Loucy (cell line): ENCODE results near the gene FAM193A.
"Not testable (repeated sequence)": the region's sequence is repeated elsewhere in the genome, so short reads cannot be mapped to it uniquely, and the experiment has no call there.

Experiments
- H2AFZ ChIP-seq: fragments of 200-600 bp; sonication (generic); 2 replicates; pipeline ENCODE4 v1.6.0; 2016; ENCODE audit warnings: antibody characterized with exemption, mild to moderate bottlenecking, low read length, moderate library complexity
- H3F3A ChIP-seq: fragments of 200-600 bp; 2 replicates; pipeline ENCODE4 v1.6.0; 2016; ENCODE audit warnings: antibody characterized with exemption, low read depth, mild to moderate bottlenecking
- H3K27me3 ChIP-seq: fragments of 200-600 bp; sonication (generic); 2 replicates; pipeline ENCODE4 v1.6.1; 2014; ENCODE audit warnings: low read length, mild to moderate bottlenecking; ENCODE audit not compliant: insufficient read depth, poor library complexity, severe bottlenecking
- H3K36me3 ChIP-seq: fragments of 200-600 bp; sonication (generic); 2 replicates; pipeline ENCODE4 v1.6.1; 2016; ENCODE audit warnings: low read length; ENCODE audit not compliant: insufficient read depth
- H3K4me1 ChIP-seq: fragments of 200-600 bp; sonication (generic); 2 replicates; pipeline ENCODE4 v1.5.1; 2014; ENCODE audit warnings: low read length, mild to moderate bottlenecking; ENCODE audit not compliant: insufficient read depth, poor library complexity, severe bottlenecking
- H3K4me2 ChIP-seq: fragments of 200-600 bp; sonication (generic); 2 replicates; pipeline ENCODE4 v1.6.0; 2014; ENCODE audit warnings: antibody characterized with exemption, low read length, low read depth, mild to moderate bottlenecking; ENCODE audit not compliant: poor library complexity, severe bottlenecking
- H3K4me3 ChIP-seq: fragments of 200-600 bp; sonication (generic); 2 replicates; pipeline ENCODE4 v1.5.1; 2014; ENCODE audit warnings: low read length, mild to moderate bottlenecking, mixed read lengths; ENCODE audit not compliant: poor library complexity, severe bottlenecking
- H3K79me2 ChIP-seq: fragments of 200-600 bp; sonication (generic); 2 replicates; pipeline ENCODE4 v1.6.1; 2014; ENCODE audit warnings: low read length; ENCODE audit not compliant: insufficient read depth
- H3K9ac ChIP-seq: fragments of 200-600 bp; sonication (generic); 2 replicates; pipeline ENCODE4 v1.6.0; 2014; ENCODE audit warnings: mild to moderate bottlenecking, low read depth, low read length, moderate library complexity; ENCODE audit not compliant: poor library complexity, severe bottlenecking
- H3K9me2 ChIP-seq: fragments of 200-600 bp; sonication (generic); replicated peaks from 2 replicates; pipeline ENCODE4 v1.6.1; 2016; ENCODE audit warnings: low read depth, low read length, mixed read lengths
- H3K9me3 ChIP-seq: fragments of 200-600 bp; sonication (generic); 2 replicates; pipeline ENCODE4 v1.6.1; 2014; ENCODE audit warnings: mild to moderate bottlenecking, antibody characterized with exemption, low read length, low read depth; ENCODE audit not compliant: insufficient read depth
- H4K20me1 ChIP-seq: fragments of 200-600 bp; sonication (generic); 2 replicates; pipeline ENCODE4 v1.6.0; 2014; ENCODE audit warnings: antibody characterized with exemption, low read length, mild to moderate bottlenecking; ENCODE audit not compliant: insufficient read depth, poor library complexity, severe bottlenecking
- EZH2phosphoT487 ChIP-seq: fragments of 200-600 bp; IDR thresholded peaks from 2 replicates; pipeline ENCODE4 v1.6.1; 2018; ENCODE audit warnings: antibody characterized with exemption, mild to moderate bottlenecking, moderate library complexity, borderline replicate concordance
- TF ChIP-seq, protein P1 (sequence below): fragments of 200-600 bp; sonication (generic); conservative IDR thresholded peaks from 2 replicates; pipeline ENCODE4 v1.5.1; 2014; ENCODE audit warnings: mild to moderate bottlenecking, antibody characterized with exemption, low read length

Gene FAM193A

DNA sequence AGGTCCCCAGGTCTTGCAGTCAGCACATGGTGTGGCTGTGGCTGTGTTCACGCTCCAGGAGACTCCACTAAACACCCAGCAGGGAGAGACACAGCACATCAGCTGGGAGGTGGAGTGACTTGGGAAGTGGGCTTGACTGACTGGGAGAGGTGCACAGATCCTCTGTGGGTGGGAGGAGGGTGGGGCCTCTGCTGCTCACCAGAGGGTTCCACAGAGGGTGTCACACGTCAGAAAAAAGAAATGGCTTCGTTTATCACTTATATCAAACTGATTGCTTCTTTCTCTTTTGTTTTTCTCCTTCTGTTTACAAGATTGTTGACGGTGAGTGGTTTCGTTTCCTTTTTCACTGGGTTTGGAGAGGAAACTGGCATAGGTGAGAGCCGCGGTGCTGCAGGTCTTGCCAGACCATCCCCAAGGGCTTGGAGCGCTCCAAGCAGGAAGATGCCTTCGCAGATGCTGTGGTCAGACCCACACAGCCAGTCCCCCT is 24.8 kb upstream of the FAM193A start:
- TF ChIP-seq EZH2phosphoT487 = no peak
- TF ChIP-seq, protein P1, sequence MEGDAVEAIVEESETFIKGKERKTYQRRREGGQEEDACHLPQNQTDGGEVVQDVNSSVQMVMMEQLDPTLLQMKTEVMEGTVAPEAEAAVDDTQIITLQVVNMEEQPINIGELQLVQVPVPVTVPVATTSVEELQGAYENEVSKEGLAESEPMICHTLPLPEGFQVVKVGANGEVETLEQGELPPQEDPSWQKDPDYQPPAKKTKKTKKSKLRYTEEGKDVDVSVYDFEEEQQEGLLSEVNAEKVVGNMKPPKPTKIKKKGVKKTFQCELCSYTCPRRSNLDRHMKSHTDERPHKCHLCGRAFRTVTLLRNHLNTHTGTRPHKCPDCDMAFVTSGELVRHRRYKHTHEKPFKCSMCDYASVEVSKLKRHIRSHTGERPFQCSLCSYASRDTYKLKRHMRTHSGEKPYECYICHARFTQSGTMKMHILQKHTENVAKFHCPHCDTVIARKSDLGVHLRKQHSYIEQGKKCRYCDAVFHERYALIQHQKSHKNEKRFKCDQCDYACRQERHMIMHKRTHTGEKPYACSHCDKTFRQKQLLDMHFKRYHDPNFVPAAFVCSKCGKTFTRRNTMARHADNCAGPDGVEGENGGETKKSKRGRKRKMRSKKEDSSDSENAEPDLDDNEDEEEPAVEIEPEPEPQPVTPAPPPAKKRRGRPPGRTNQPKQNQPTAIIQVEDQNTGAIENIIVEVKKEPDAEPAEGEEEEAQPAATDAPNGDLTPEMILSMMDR = no peak
- H4K20me1 ChIP-seq = peaks cover 36% of the 10 kb centered on the region

DNA sequence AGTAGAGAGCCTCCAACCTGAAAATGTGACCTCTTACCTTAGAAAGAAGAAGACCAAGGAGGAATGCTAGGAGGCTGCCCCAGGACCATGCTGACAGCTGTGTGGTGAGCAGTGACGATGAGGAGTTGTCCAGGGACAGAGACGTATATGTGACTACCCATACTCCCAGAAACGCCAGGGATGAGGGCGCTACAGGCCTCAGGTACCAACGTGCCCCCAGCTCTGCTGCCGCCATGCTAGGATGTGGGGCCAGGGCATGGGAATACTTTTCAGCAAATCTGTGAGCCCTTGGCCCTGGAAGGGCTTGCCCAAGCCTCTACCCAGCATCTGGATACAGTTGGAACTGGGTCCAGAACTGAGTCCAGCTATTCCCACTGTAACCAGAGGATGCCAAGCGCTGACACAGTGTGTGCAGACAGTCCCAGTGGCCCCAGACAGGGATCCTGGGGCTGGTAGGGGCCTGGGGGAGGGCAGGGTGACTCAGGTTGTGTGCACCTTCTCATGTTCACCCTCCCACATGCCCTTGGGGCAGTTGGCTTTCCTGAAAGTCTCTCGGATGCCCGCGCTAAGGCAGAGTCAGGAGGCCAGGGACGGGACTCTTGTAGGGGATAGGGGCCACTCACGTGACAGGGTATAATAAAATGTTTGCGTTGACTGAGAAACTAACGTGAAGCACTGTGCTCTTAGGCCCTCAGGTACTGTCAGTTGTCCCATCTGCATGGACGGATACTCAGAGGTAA is 23.9 kb upstream of the FAM193A start:
- H3K9ac ChIP-seq = no peak overlapping the region
- H3K4me3 ChIP-seq = no peak overlapping the region
- H2AFZ ChIP-seq = no peak overlapping the region
- no peaks in the 10 kb centered on the region for H3K4me1 ChIP-seq
- no peaks in the 10 kb centered on the region for H3K9me3 ChIP-seq
- no peaks in the 10 kb centered on the region; the same call in 1 of the 2 replicates for H3F3A ChIP-seq
- peaks cover 28% of the 10 kb centered on the region for H4K20me1 ChIP-seq
- TF ChIP-seq, protein P1 = no peak
- TF ChIP-seq EZH2phosphoT487 = no peak
- H3K27me3 ChIP-seq = no peaks in the 10 kb centered on the region
- peaks cover 30% of the 10 kb centered on the region; the same call in 1 of the 2 replicates for H3K79me2 ChIP-seq
- no peaks in the 10 kb centered on the region for H3K9me2 ChIP-seq
- H3K36me3 ChIP-seq = peaks cover 79% of the 10 kb centered on the region; the same call in 1 of the 2 replicates
- no peak overlapping the region for H3K4me2 ChIP-seq

More for the DNA sequence above, 24.8 kb upstream of the FAM193A start:
- no peaks in the 10 kb centered on the region; the same call in 1 of the 2 replicates for H3F3A ChIP-seq
- H3K9ac ChIP-seq = no peak overlapping the region
- H3K4me2 ChIP-seq = no peak overlapping the region
- peaks cover 88% of the 10 kb centered on the region; the same call in 1 of the 2 replicates for H3K36me3 ChIP-seq
- no peak overlapping the region for H2AFZ ChIP-seq
- no peak overlapping the region for H3K4me3 ChIP-seq
- no peaks in the 10 kb centered on the region for H3K27me3 ChIP-seq
- no peaks in the 10 kb centered on the region for H3K9me3 ChIP-seq
- H3K9me2 ChIP-seq = no peaks in the 10 kb centered on the region
- H3K79me2 ChIP-seq = peaks cover 39% of the 10 kb centered on the region; the same call in 1 of the 2 replicates
- no peaks in the 10 kb centered on the region for H3K4me1 ChIP-seq

DNA sequence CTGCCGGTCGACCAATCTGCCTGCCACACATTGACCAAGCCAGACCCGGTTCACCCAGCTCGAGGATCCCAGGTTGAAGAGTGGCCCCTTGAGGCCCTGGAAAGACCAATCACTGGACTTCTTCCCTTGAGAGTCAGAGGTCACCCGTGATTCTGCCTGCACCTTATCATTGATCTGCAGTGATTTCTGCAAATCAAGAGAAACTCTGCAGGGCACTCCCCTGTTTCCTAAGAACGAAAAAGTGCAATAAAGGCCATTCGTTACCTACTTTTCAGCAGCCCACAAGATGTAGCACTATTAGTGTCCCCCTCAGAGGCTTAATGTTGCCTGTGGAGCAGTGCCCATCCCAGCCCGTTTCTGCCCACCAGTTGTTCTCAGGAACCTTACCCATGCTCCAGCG is 22.3 kb upstream of the FAM193A start:
- peaks cover 19% of the 10 kb centered on the region; the same call in 1 of the 2 replicates for H3K79me2 ChIP-seq
- not testable (repeated sequence) for H3K27me3 ChIP-seq, H3K4me3 ChIP-seq, H3F3A ChIP-seq, H2AFZ ChIP-seq, H3K9me3 ChIP-seq, H3K4me2 ChIP-seq, H3K9ac ChIP-seq, H3K9me2 ChIP-seq, H3K4me1 ChIP-seq
- peaks cover 69% of the 10 kb centered on the region; the same call in 1 of the 2 replicates for H3K36me3 ChIP-seq
- peaks cover 15% of the 10 kb centered on the region for H4K20me1 ChIP-seq

GRCh38 chr4:2514944-2515343 is 21.5 kb upstream of the FAM193A start:
- H4K20me1 ChIP-seq, H3K9me3 ChIP-seq: not testable (repeated sequence)
- H3K36me3 ChIP-seq = peaks cover 61% of the 10 kb centered on the region; the same call in 1 of the 2 replicates

More at GRCh38 chr4:2514944-2515343, 21.5 kb upstream of the FAM193A start:
- H3K79me2 ChIP-seq = peaks cover 11% of the 10 kb centered on the region; the same call in 1 of the 2 replicates
- not testable (repeated sequence) for H2AFZ ChIP-seq, H3K9ac ChIP-seq, H3K4me1 ChIP-seq, H3F3A ChIP-seq, H3K4me3 ChIP-seq, H3K27me3 ChIP-seq, H3K4me2 ChIP-seq, H3K9me2 ChIP-seq
